ENCODE measurements around the gene ENGASE. TPM values are rescaled to one million over a fixed set of nuclear protein-coding genes. Genes with fewer than 3 reads are reported as not detected.
"Not testable (repeated sequence)": the region's sequence is repeated elsewhere in the genome, so short reads cannot be mapped to it uniquely, and the experiment has no call there.

ENGASE gene
- polyA plus RNA-seq, 1 of the 3 experiments (the other 2 are of a cell fraction) = 30.1 TPM

- H3K27ac ChIP-seq (ENCODE audit: low read depth in 2 of 2, low read length in 1 of 2); H3K9me3 ChIP-seq; H4K20me1 ChIP-seq (ENCODE audit: insufficient read depth); H3K27me3 ChIP-seq (ENCODE audit: insufficient read depth); H3K9ac ChIP-seq; H3F3A ChIP-seq (replicated peaks; ENCODE audit: insufficient read depth); H3K9me2 ChIP-seq; H3K4me1 ChIP-seq (ENCODE audit: control insufficient read depth in 1 of 2, insufficient read depth in 2 of 2, low read depth in 1 of 2, low read length in 1 of 2); H3K79me2 ChIP-seq (ENCODE audit: insufficient read depth); DNase-seq; H3K36me3 ChIP-seq (replicated peaks in 1 of 2; ENCODE audit: control insufficient read depth in 1 of 2, insufficient read depth in 2 of 2, low read length in 1 of 2): not testable (repeated sequence)
- Histone ChIP-seq H3K4me3 (ENCODE audit: low read depth in 2 of 2, low read length in 1 of 2) (peak overlapping the region in 1 of 2 experiments; percentile 85; a peak in 2 of 4 replicates), H3K4me2 (peak overlapping the region; percentile 99), H2AFZ (ENCODE audit: low read depth) (peak overlapping the region; percentile 85)
- TF ChIP-seq REST (IDR thresholded peaks at IDR 0.05; ENCODE audit: low read depth, low read length) (0 out of 2 replicates have a peak, but pooled peaks have one; percentile 0), EP300 (IDR thresholded peaks at IDR 0.05; ENCODE audit: borderline replicate concordance in 1 of 2, low read depth in 1 of 2, low read length in 1 of 2) (peak in 1 of 2 experiments; percentile 69; a peak in 1 of 4 replicates)
- POLR2A ChIA-PET = interaction anchor here (0.6 to 1.6 kb wide), 7 partner anchors 9 to 231 kb away, joined by 3 to 6 read pairs (median 3); no protein-coding TSS in a partner anchor
- WGBS (ENCODE audit: low lambda C conversion rate) = 79% methylated on average over 22 of the region's 22 CpGs
- CTCF ChIA-PET = interaction anchor here (0.6 to 5.7 kb wide), 16 partner anchors 9 to 327 kb away, joined by 3 to 41 read pairs (median 4); no protein-coding TSS in a partner anchor
Measured at GRCh38 chr17:79074121-79074648, 439 bp upstream of the ENGASE start.

- H3K27ac ChIP-seq (ENCODE audit: low read depth in 2 of 2, low read length in 1 of 2) = no peak overlapping the region
- peaks cover 4% of the 10 kb centered on the region; the same call in 1 of the 2 replicates for H3K79me2 ChIP-seq (ENCODE audit: insufficient read depth)
- H3K9me2 ChIP-seq = no peaks in the 10 kb centered on the region
- CTCF ChIA-PET = interaction anchor here (0.7 to 4.4 kb wide), 10 partner anchors 11 to 325 kb away, joined by 3 to 27 read pairs (median 4); no protein-coding TSS in a partner anchor
- H3K36me3 ChIP-seq (replicated peaks in 1 of 2; ENCODE audit: control insufficient read depth in 1 of 2, insufficient read depth in 2 of 2, low read length in 1 of 2) = peaks cover 0 to 19% of the 10 kb centered on the region in 2 experiments
- POLR2A ChIA-PET = interaction anchor here (1.5 kb wide), 1 partner anchor 230 kb away, joined by 3 read pairs; no protein-coding TSS in a partner anchor
- WGBS (ENCODE audit: low lambda C conversion rate) = 47% methylated on average over 6 of the region's 6 CpGs
- no peak for DNase-seq
- peak overlapping the region; percentile 65 to 85 for H3K4me3 ChIP-seq (ENCODE audit: low read depth in 2 of 2, low read length in 1 of 2)
- peak overlapping the region; percentile 71 for H3K9ac ChIP-seq
- no peaks in the 10 kb centered on the region for H4K20me1 ChIP-seq (ENCODE audit: insufficient read depth)
- TF ChIP-seq PBX3 (IDR thresholded peaks at IDR 0.05) = no peak
- TF ChIP-seq JUND (IDR thresholded peaks at IDR 0.05) = no peak
- TF ChIP-seq RAD21 (IDR thresholded peaks at IDR 0.05; ENCODE audit: low read length) = no peak
- no peak for TF ChIP-seq FOSL2 (IDR thresholded peaks at IDR 0.05; ENCODE audit: borderline replicate concordance, low read depth)
- no peak for TF ChIP-seq POLR2AphosphoS5 (IDR thresholded peaks at IDR 0.05; ENCODE audit: low read depth, low read length)
- TF ChIP-seq CHD2 (IDR thresholded peaks at IDR 0.05; ENCODE audit: low read length, partially characterized antibody) = no peak
- no peak for TF ChIP-seq MAX (IDR thresholded peaks at IDR 0.05; ENCODE audit: low read depth)
- TF ChIP-seq NRF1 (IDR thresholded peaks at IDR 0.05; ENCODE audit: low read depth, low read length) = no peak
- TF ChIP-seq SIN3A (IDR thresholded peaks at IDR 0.05; ENCODE audit: borderline replicate concordance, low read depth, low read length) = no peak
- TF ChIP-seq FOXM1 (IDR thresholded peaks at IDR 0.05; ENCODE audit: low read depth) = no peak
- no peak for TF ChIP-seq EP300 (IDR thresholded peaks at IDR 0.05; ENCODE audit: borderline replicate concordance in 1 of 2, low read depth in 1 of 2, low read length in 1 of 2)
- TF ChIP-seq TCF12 (IDR thresholded peaks at IDR 0.05) = no peak
- TF ChIP-seq RXRA (IDR thresholded peaks at IDR 0.05; ENCODE audit: borderline replicate concordance, low read depth) = no peak
- no peak for TF ChIP-seq RFX5 (IDR thresholded peaks at IDR 0.05; ENCODE audit: low read length)
- TF ChIP-seq MEF2A (IDR thresholded peaks at IDR 0.05; ENCODE audit: borderline replicate concordance, low read depth) = no peak
- TF ChIP-seq CTCF (IDR thresholded peaks at IDR 0.05) = no peak
- TF ChIP-seq FOXJ3 (CRISPR knock-in tag; IDR thresholded peaks at IDR 0.05) = no peak
- no peak for TF ChIP-seq SMC3 (IDR thresholded peaks at IDR 0.05; ENCODE audit: low read depth, low read length)
- TF ChIP-seq USF2 (IDR thresholded peaks at IDR 0.05; ENCODE audit: borderline replicate concordance, low read depth, low read length) = no peak
- no peaks in the 10 kb centered on the region; the same call in 1 of the 2 replicates for H3K27me3 ChIP-seq (ENCODE audit: insufficient read depth)
- H3K4me1 ChIP-seq (ENCODE audit: control insufficient read depth in 1 of 2, insufficient read depth in 2 of 2, low read depth in 1 of 2, low read length in 1 of 2) = peaks cover 0 to 7% of the 10 kb centered on the region in 2 experiments; a peak in 1 of 4 replicates
- peak overlapping the region; percentile 86 for H2AFZ ChIP-seq (ENCODE audit: low read depth)
- H3K4me2 ChIP-seq = peak overlapping the region; percentile 99
- no peaks in the 10 kb centered on the region for H3K9me3 ChIP-seq
- H3F3A ChIP-seq (replicated peaks; ENCODE audit: insufficient read depth) = peaks cover 3% of the 10 kb centered on the region
Measured at GRCh38 chr17:79075446-79075750, 774 bp downstream of the ENGASE start.
